SK-N-SH (cell line): ENCODE results near the gene AP4E1. TPM values are rescaled to one million over a fixed set of nuclear protein-coding genes. Genes with fewer than 3 reads are reported as not detected.

Experiments
- CTCF ChIA-PET: fragments of 300-600, 350-600 bp; formaldehyde crosslinking; extraction: SDS; loops from one replicate; lab custom pipeline; 2021; lab: Yijun Ruan, JAX
- POLR2A ChIA-PET: fragments of 350-600 bp; sonication (Branson Sonifier 250); formaldehyde crosslinking; extraction: SDS; loops from one replicate; lab custom pipeline; 2020; ENCODE audit warnings: antibody characterized with exemption, inconsistent platforms; lab: Yijun Ruan, JAX
- DNase-seq: peaks from one replicate; pipeline ENCODE4 v3.0.0; 2012
- H2AFZ ChIP-seq: fragments of 200-600 bp; sonication (generic); 2 replicates; pipeline ENCODE4 v1.8.1; 2016; ENCODE audit warnings: antibody characterized with exemption, mild to moderate bottlenecking, low read depth
- H3F3A ChIP-seq: fragments of 200-600 bp; sonication (generic); replicated peaks from 2 replicates; pipeline ENCODE3; 2016; ENCODE audit warnings: antibody characterized with exemption, mild to moderate bottlenecking; ENCODE audit not compliant: insufficient read depth
- H3K27ac ChIP-seq, 2 experiments: fragments of 200-500 bp in 1 of 2; fragments of 200-600 bp in 1 of 2; sonication (Bioruptor generic) in 1 of 2; sonication (generic), shearing (Covaris generic) in 1 of 2; 2 replicates each; pipeline versions ENCODE4 v1.5.1 to v1.6.1; 2014 to 2016; ENCODE audit warnings: low read depth in 2 of 2, inconsistent platforms in 1 of 2, low read length in 1 of 2, mild to moderate bottlenecking in 1 of 2, mixed read lengths in 1 of 2
- H3K27me3 ChIP-seq: fragments of 200-600 bp; sonication (generic), shearing (Covaris generic); 2 replicates; pipeline ENCODE4 v1.6.1; 2016; ENCODE audit warnings: mixed run types; ENCODE audit not compliant: insufficient read depth
- H3K36me3 ChIP-seq, 2 experiments: fragments of 200-500 bp in 1 of 2; fragments of 200-600 bp in 1 of 2; sonication (Bioruptor generic) in 1 of 2; sonication (generic) in 1 of 2; replicated peaks in 1 of 2; 2 replicates each; pipeline versions ENCODE3 to v1.5.1; 2014 to 2016; ENCODE audit warnings: low read length in 1 of 2, mild to moderate bottlenecking in 1 of 2; ENCODE audit not compliant: insufficient read depth in 2 of 2, control insufficient read depth in 1 of 2
- H3K4me1 ChIP-seq, 2 experiments: fragments of 200-500 bp in 1 of 2; fragments of 200-600 bp in 1 of 2; sonication (Bioruptor generic) in 1 of 2; sonication (generic), shearing (Covaris generic) in 1 of 2; 2 replicates each; pipeline versions ENCODE4 v1.5.1 to v1.6.1; 2014 to 2016; ENCODE audit warnings: low read depth in 1 of 2, low read length in 1 of 2, mixed run types in 1 of 2; ENCODE audit not compliant: insufficient read depth in 2 of 2, control insufficient read depth in 1 of 2
- H3K4me2 ChIP-seq: fragments of 200-600 bp; sonication (generic), shearing (Covaris generic); 2 replicates; pipeline ENCODE4 v1.6.1; 2017; ENCODE audit warnings: mixed run types
- H3K4me3 ChIP-seq, 2 experiments: fragments of 200-500 bp in 1 of 2; fragments of 200-600 bp in 1 of 2; sonication (Bioruptor generic) in 1 of 2; sonication (generic), shearing (Covaris generic) in 1 of 2; 2 replicates each; pipeline versions ENCODE4 v1.5.1 to v1.8.1; 2014 to 2016; ENCODE audit warnings: low read depth in 2 of 2, inconsistent platforms in 1 of 2, low read length in 1 of 2, mild to moderate bottlenecking in 1 of 2, mixed read lengths in 1 of 2, moderate library complexity in 1 of 2
- H3K79me2 ChIP-seq: fragments of 200-600 bp; sonication (generic); 2 replicates; pipeline ENCODE4 v1.8.1; 2017; ENCODE audit warnings: mild to moderate bottlenecking; ENCODE audit not compliant: insufficient read depth
- H3K9ac ChIP-seq: fragments of 200-600 bp; sonication (generic); 2 replicates; pipeline ENCODE4 v1.6.1; 2017; ENCODE audit warnings: mixed run types
- H3K9me2 ChIP-seq: fragments of 200-600 bp; sonication (generic); 2 replicates; pipeline ENCODE4 v1.6.1; 2017; ENCODE audit warnings: mixed run types
- H3K9me3 ChIP-seq: fragments of 200-600 bp; sonication (generic); 2 replicates; pipeline ENCODE4 v1.6.1; 2017; ENCODE audit warnings: mixed run types, mild to moderate bottlenecking, moderate library complexity
- H4K20me1 ChIP-seq: fragments of 200-600 bp; sonication (generic); 2 replicates; pipeline ENCODE4 v1.6.1; 2017; ENCODE audit warnings: mild to moderate bottlenecking, mixed run types; ENCODE audit not compliant: insufficient read depth
- CTCF ChIP-seq: fragments of 200-600 bp; sonication (generic); IDR thresholded peaks from 2 replicates; pipeline ENCODE4 v1.6.1; 2017; ENCODE audit warnings: antibody characterized with exemption, mild to moderate bottlenecking, moderate library complexity
- ELF1 ChIP-seq: IDR thresholded peaks from 2 replicates; pipeline ENCODE4 v1.4.0; 2012
- EZH2phosphoT487 ChIP-seq: fragments of 200-600 bp; sonication (generic); IDR thresholded peaks from 2 replicates; pipeline ENCODE4 v1.6.1; 2017; ENCODE audit warnings: low read depth, mixed run types, mild to moderate bottlenecking, antibody characterized with exemption, moderate library complexity, borderline replicate concordance
- FOSL2 ChIP-seq: IDR thresholded peaks from 2 replicates; pipeline ENCODE4 v1.4.0; 2012; ENCODE audit warnings: low read depth, mild to moderate bottlenecking, moderate library complexity, borderline replicate concordance
- GABPA ChIP-seq: IDR thresholded peaks from 2 replicates; pipeline ENCODE4 v1.4.0; 2012; ENCODE audit warnings: low read depth, mild to moderate bottlenecking
- IRF3 ChIP-seq: fragments of 150-350 bp; IDR thresholded peaks from 2 replicates; pipeline ENCODE4 v1.6.1; 2016; ENCODE audit warnings: mild to moderate bottlenecking, low read depth, low read length
- JUND ChIP-seq: IDR thresholded peaks from 2 replicates; pipeline ENCODE4 v1.4.0; 2012
- MEF2A ChIP-seq: IDR thresholded peaks from 2 replicates; pipeline ENCODE4 v1.4.0; 2012; ENCODE audit warnings: low read depth, borderline replicate concordance
- NFIC ChIP-seq: IDR thresholded peaks from 2 replicates; pipeline ENCODE4 v1.4.0; 2012; ENCODE audit warnings: borderline replicate concordance
- NRF1 ChIP-seq: IDR thresholded peaks from 2 replicates; pipeline ENCODE4 v1.6.1; 2012; ENCODE audit warnings: low read depth, mild to moderate bottlenecking, low read length
- RAD21 ChIP-seq: IDR thresholded peaks from 2 replicates; pipeline ENCODE4 v1.6.1; 2012; ENCODE audit warnings: mild to moderate bottlenecking, low read length
- REST ChIP-seq: IDR thresholded peaks from 2 replicates; pipeline ENCODE4 v1.6.1; 2012; ENCODE audit warnings: mild to moderate bottlenecking, low read depth, low read length, moderate library complexity
- RXRA ChIP-seq: IDR thresholded peaks from 2 replicates; pipeline ENCODE4 v1.4.0; 2012; ENCODE audit warnings: low read depth, mild to moderate bottlenecking, borderline replicate concordance
- SIN3A ChIP-seq: IDR thresholded peaks from 2 replicates; pipeline ENCODE4 v1.6.1; 2012; ENCODE audit warnings: low read depth, mild to moderate bottlenecking, low read length, moderate library complexity, borderline replicate concordance
- TAF1 ChIP-seq: IDR thresholded peaks from 2 replicates; pipeline ENCODE4 v1.6.1; 2012; ENCODE audit warnings: low read depth, mild to moderate bottlenecking, low read length, moderate library complexity, borderline replicate concordance
- TCF12 ChIP-seq: IDR thresholded peaks from 2 replicates; pipeline ENCODE4 v1.4.0; 2012
- TEAD4 ChIP-seq: IDR thresholded peaks from 2 replicates; pipeline ENCODE4 v1.4.0; 2012; ENCODE audit warnings: mild to moderate bottlenecking, borderline replicate concordance; ENCODE audit not compliant: insufficient read depth
- USF1 ChIP-seq: IDR thresholded peaks from 2 replicates; pipeline ENCODE4 v1.4.0; 2012; ENCODE audit warnings: low read depth, borderline replicate concordance
- ZBTB33 ChIP-seq: IDR thresholded peaks from 2 replicates; pipeline ENCODE4 v1.4.0; 2012; ENCODE audit warnings: low read depth, borderline replicate concordance
- WGBS: methylation state at CpG from one replicate; pipeline ENCODE4 v1.1.6; 2017; ENCODE audit warnings: low lambda C conversion rate; 5-methylcytosine and 5-hydroxymethylcytosine counted together
- polyA plus RNA-seq, 3 experiments: library from polyadenylated mRNA; depleted of rRNA; stranded (reverse); fragments of >200 nt; gene quantifications; 2 replicates each; pipeline ENCODE4 v1.2.3, GENCODE V29; 2012

AP4E1 gene
- polyA plus RNA-seq, 1 of the 3 experiments (the other 2 are of a cell fraction), result 1.6 TPM

GRCh38 chr15:50944672-50945071, 36.2 kb downstream of the AP4E1 start:
- Histone ChIP-seq H3K4me1 (peaks cover 0 to 17% of the 10 kb centered on the region in 2 experiments; a peak in 2 of 4 replicates), H2AFZ (no peak overlapping the region), H3K27me3 (no peaks in the 10 kb centered on the region), H3K4me2 (no peak overlapping the region), H3K9me2 (no peaks in the 10 kb centered on the region), H3K9me3 (no peaks in the 10 kb centered on the region), H3K79me2 (no peaks in the 10 kb centered on the region), H3K27ac (no peak overlapping the region), H4K20me1 (no peaks in the 10 kb centered on the region), H3K9ac (no peak overlapping the region), H3K4me3 (no peak overlapping the region), H3K36me3 (peaks cover 30 to 54% of the 10 kb centered on the region in 2 experiments), H3F3A (peaks cover 10% of the 10 kb centered on the region)
- ChIA-PET POLR2A (no interaction called here), CTCF (interaction anchor here (0.6 to 1.6 kb wide), 2 partner anchors 35 to 590 kb away, joined by 3 to 5 read pairs; no protein-coding TSS in a partner anchor)
- no peak for DNase-seq
- WGBS, result 92% methylated on average over 3 of the region's 3 CpGs
- no peak for TF ChIP-seq USF1
- no peak for TF ChIP-seq EZH2phosphoT487
- no peak for TF ChIP-seq TEAD4
- no peak for TF ChIP-seq JUND
- TF ChIP-seq NFIC, result no peak
- TF ChIP-seq RXRA, result no peak
- no peak for TF ChIP-seq REST
- no peak for TF ChIP-seq MEF2A
- TF ChIP-seq RAD21, result no peak

GRCh38 chr15:50945725-50946124, 37.2 kb downstream of the AP4E1 start:
- WGBS, result 47% methylated on average over 3 of the region's 3 CpGs
- CTCF ChIA-PET, result interaction anchor here (0.9 to 1.6 kb wide), 2 partner anchors 37 to 323 kb away, joined by 4 to 5 read pairs; no protein-coding TSS in a partner anchor
- Histone ChIP-seq H4K20me1 (no peaks in the 10 kb centered on the region), H3K27ac (no peak overlapping the region), H2AFZ (no peak overlapping the region), H3F3A (no peaks in the 10 kb centered on the region), H3K4me3 (no peak overlapping the region), H3K9ac (no peak overlapping the region), H3K27me3 (no peaks in the 10 kb centered on the region), H3K9me3 (no peaks in the 10 kb centered on the region), H3K9me2 (no peaks in the 10 kb centered on the region), H3K4me2 (no peak overlapping the region), H3K79me2 (no peaks in the 10 kb centered on the region), H3K36me3 (peaks cover 37 to 62% of the 10 kb centered on the region in 2 experiments), H3K4me1 (peaks cover 0 to 7% of the 10 kb centered on the region in 2 experiments; a peak in 1 of 4 replicates)
- POLR2A ChIA-PET, result interaction anchor here (0.6 kb wide), 1 partner anchor 11 kb away, joined by 3 read pairs; no protein-coding TSS in a partner anchor
- TF ChIP-seq RXRA (no peak), IRF3 (no peak), CTCF (no peak), TAF1 (no peak), ELF1 (no peak), SIN3A (no peak), FOSL2 (no peak), NRF1 (no peak), ZBTB33 (no peak), NFIC (no peak), TCF12 (no peak), RAD21 (no peak), GABPA (no peak)
- no peak for DNase-seq
